ENCODE data around the gene ZNF697.

GRCh38 chr1:119673171-119673940 lies 25.3 kb upstream of the ZNF697 start:
- TF ChIP-seq CTCF (IDR thresholded peaks at IDR 0.05), result no peak
- no peak for TF ChIP-seq JUN (CRISPR knock-in tag; IDR thresholded peaks at IDR 0.05)
- no peak for TF ChIP-seq NFE2L1 (CRISPR knock-in tag; IDR thresholded peaks at IDR 0.05)
- TF ChIP-seq ZNF396 (CRISPR knock-in tag; IDR thresholded peaks at IDR 0.05; ENCODE audit: borderline replicate concordance), result no peak
- TF ChIP-seq MYBL2 (CRISPR knock-in tag; IDR thresholded peaks at IDR 0.05), result no peak
